GM12878 (cell line): ENCODE measurements around the gene RCAN1. TPM values are rescaled to one million over a fixed set of nuclear protein-coding genes. Genes with fewer than 3 reads are reported as not detected.
A peak's percentile ranks its signal among the peaks of the same experiment; 100 is the strongest.

ENCODE experiments used
- ATAC-seq: fragments of 200-7000 bp; cut with Tn5 transposase; 3 replicates; pipeline ENCODE4 v1.9.1; 2020; ENCODE audit warnings: mild to moderate bottlenecking, moderate library complexity
- BruUV-seq: library from RNA; stranded (reverse); fragments of 400-500 nt; replicated peaks from 2 replicates; lab custom pipeline; 2021; lab: Mats Ljungman, UMichigan
- CTCF ChIA-PET: fragments of 300-600 bp; sonication (Branson Sonifier 250); formaldehyde crosslinking; extraction: SDS; loops from one replicate; lab custom pipeline; 2021; ENCODE audit warnings: inconsistent platforms; lab: Yijun Ruan, JAX
- POLR2A ChIA-PET: fragments of 350-600 bp; formaldehyde crosslinking; extraction: SDS; loops from one replicate; lab custom pipeline; 2021; ENCODE audit warnings: inconsistent platforms; lab: Charles Lee
- RAD21 ChIA-PET: fragments of 300-600 bp; sonication (Branson Sonifier 250); formaldehyde crosslinking; loops from one replicate; lab custom pipeline; 2023; ENCODE audit warnings: antibody characterized with exemption; ENCODE audit not compliant: unreplicated experiment; lab: Charles Lee
- SMC1A ChIA-PET: fragments of 300-600 bp; sonication (Branson Sonifier 250); formaldehyde crosslinking; loops from one replicate; lab custom pipeline; 2023; ENCODE audit not compliant: unreplicated experiment, uncharacterized antibody; lab: Charles Lee
- DNase-seq: peaks from one replicate; pipeline ENCODE4 v3.0.0-alpha.2; 2011; ENCODE audit warnings: low read depth, low spot score
- FAIRE-seq: peaks from 3 replicates; lab custom pipeline; 2011; peaks lifted over from hg19 to GRCh38; lab: Jason Lieb, UNC
- H2AFZ ChIP-seq: 2 replicates; pipeline ENCODE4 v1.6.0; 2011; ENCODE audit warnings: low read depth, low read length, control low read depth; ENCODE audit not compliant: control insufficient read depth
- H3K27ac ChIP-seq: 2 replicates; pipeline ENCODE4 v1.5.1; 2011; ENCODE audit warnings: control low read depth; ENCODE audit not compliant: control insufficient read depth, insufficient read depth
- H3K27me3 ChIP-seq, 2 experiments: replicated peaks in 1 of 2; 2 replicates each; pipeline versions ENCODE4 v1.6.0 to v1.6.1; 2011; ENCODE audit warnings: low read length in 1 of 2; ENCODE audit not compliant: control insufficient read depth in 2 of 2, insufficient read depth in 2 of 2
- H3K36me3 ChIP-seq, 2 experiments: 2 replicates each; pipeline ENCODE4 v1.5.1; 2011; ENCODE audit warnings: low read length in 1 of 2; ENCODE audit not compliant: control insufficient read depth in 2 of 2, insufficient read depth in 2 of 2
- H3K4me1 ChIP-seq: 2 replicates; pipeline ENCODE4 v1.6.1; 2011; ENCODE audit warnings: mild to moderate bottlenecking, low read length, moderate library complexity, mixed read lengths; ENCODE audit not compliant: control insufficient read depth, insufficient read depth
- H3K4me2 ChIP-seq: 2 replicates; pipeline ENCODE4 v1.6.0; 2011; ENCODE audit warnings: control low read depth; ENCODE audit not compliant: control insufficient read depth, insufficient read depth
- H3K4me3 ChIP-seq: fragments of 200-600 bp; sonication (generic); 2 replicates; pipeline ENCODE4 v1.5.1; 2016
- H3K79me2 ChIP-seq: 2 replicates; pipeline ENCODE4 v1.6.0; 2011; ENCODE audit warnings: low read length; ENCODE audit not compliant: control insufficient read depth, insufficient read depth
- H3K9ac ChIP-seq: 2 replicates; pipeline ENCODE4 v1.8.0; 2011; ENCODE audit warnings: low read length, control low read depth, mixed read lengths; ENCODE audit not compliant: control insufficient read depth, insufficient read depth
- H3K9me3 ChIP-seq: replicated peaks from 3 replicates; pipeline ENCODE4 v1.5.1; 2011; ENCODE audit warnings: mild to moderate bottlenecking, low read length; ENCODE audit not compliant: control insufficient read depth, insufficient read depth
- H4K20me1 ChIP-seq: 2 replicates; pipeline ENCODE4 v1.6.0; 2011; ENCODE audit not compliant: control insufficient read depth, insufficient read depth
- ATF7 ChIP-seq: fragments of 450-650 bp; IDR thresholded peaks from 2 replicates; pipeline ENCODE4 v1.6.1; 2016; ENCODE audit warnings: low read depth, mild to moderate bottlenecking
- CHD4 ChIP-seq: fragments of 200-600 bp; sonication (generic); IDR thresholded peaks from 2 replicates; pipeline ENCODE4 v1.6.1; 2016; ENCODE audit warnings: mild to moderate bottlenecking
- E4F1 ChIP-seq: fragments of 450-650 bp; IDR thresholded peaks from 2 replicates; pipeline ENCODE4 v1.6.1; 2018; ENCODE audit warnings: borderline replicate concordance, mild to moderate bottlenecking; ENCODE audit not compliant: partially characterized antibody
- EP300 ChIP-seq, 2 experiments: fragments of 150-350 bp in 1 of 2; IDR thresholded peaks; 2 replicates each; pipeline ENCODE4 v1.6.1; 2011 to 2012; ENCODE audit warnings: low read depth in 2 of 2, low read length in 2 of 2, borderline replicate concordance in 1 of 2, improper control_type of control experiment in 1 of 2, inconsistent platforms in 1 of 2; ENCODE audit not compliant: control insufficient read depth in 1 of 2
- EZH2 ChIP-seq: IDR thresholded peaks from 2 replicates; pipeline ENCODE4 v1.6.1; 2012; ENCODE audit warnings: low read depth, mild to moderate bottlenecking, control low read depth, inconsistent platforms, low read length, borderline replicate concordance; ENCODE audit not compliant: control insufficient read depth
- FOXK2 ChIP-seq: fragments of 450-650 bp; IDR thresholded peaks from 2 replicates; pipeline ENCODE4 v1.6.1; 2017; ENCODE audit warnings: mild to moderate bottlenecking, moderate library complexity
- IRF4 ChIP-seq: IDR thresholded peaks from 2 replicates; pipeline ENCODE4 v1.6.1; 2011; ENCODE audit warnings: low read depth, low read length
- NFXL1 ChIP-seq: fragments of 450-650 bp; IDR thresholded peaks from 2 replicates; pipeline ENCODE4 v1.6.1; 2017; ENCODE audit warnings: antibody characterized with exemption, mild to moderate bottlenecking, borderline replicate concordance
- PBX3 ChIP-seq: IDR thresholded peaks from 2 replicates; pipeline ENCODE4 v1.6.1; 2011; ENCODE audit warnings: mild to moderate bottlenecking, low read depth, low read length, moderate library complexity; ENCODE audit not compliant: insufficient replicate concordance
- SMAD5 ChIP-seq: IDR thresholded peaks from 2 replicates; pipeline ENCODE4 v1.6.1; 2016; ENCODE audit warnings: antibody characterized with exemption, low read depth
- TCF7 ChIP-seq: IDR thresholded peaks from 2 replicates; pipeline ENCODE4 v1.6.1; 2014; ENCODE audit warnings: antibody characterized with exemption, borderline replicate concordance
- YBX1 ChIP-seq: fragments of 450-650 bp; IDR thresholded peaks from 2 replicates; pipeline ENCODE4 v1.6.1; 2016; ENCODE audit warnings: antibody characterized with exemption
- YY1 ChIP-seq: IDR thresholded peaks from 2 replicates; pipeline ENCODE4 v1.6.1; 2011; ENCODE audit warnings: low read depth, mild to moderate bottlenecking, low read length
- ZBTB33 ChIP-seq: fragments of 450-650 bp; IDR thresholded peaks from 2 replicates; pipeline ENCODE4 v1.6.1; 2017; ENCODE audit warnings: mild to moderate bottlenecking
- ZBTB4 ChIP-seq: fragments of 450-650 bp; formaldehyde crosslinking; IDR thresholded peaks from 2 replicates; pipeline ENCODE4 v1.4.0; 2022; ENCODE audit warnings: mild to moderate bottlenecking, moderate library complexity
- WGBS: methylation state at CpG from one replicate; pipeline ENCODE4 v1.1.6; 2016; ENCODE audit warnings: low lambda C conversion rate; ENCODE audit not compliant: insufficient replicate concordance, insufficient coverage; ENCODE audit errors: missing lambda C conversion rate; 5-methylcytosine and 5-hydroxymethylcytosine counted together
- in situ Hi-C: fragments of 300-500 bp; cut with MboI; formaldehyde crosslinking; loops from 9 replicates; pipeline ENCODE4 v1.14.3; 2018; ENCODE audit warnings: mixed read lengths
- intact Hi-C: fragments of 100-400 bp; cut with micrococcal nuclease; formaldehyde crosslinking; loops from one replicate; pipeline ENCODE4 v1.14.2; 2022; ENCODE audit not compliant: unreplicated experiment
- polyA plus RNA-seq, 11 experiments: library from polyadenylated mRNA; depleted of rRNA in 4 of 11; unstranded in 6 of 11; stranded (reverse) in 5 of 11; fragments of >200 nt; fragmentation: Nextera tagmentation in 4 of 11; fragmentation: Illumina TruSeq in 1 of 11; extraction: Ambion mirVana in 4 of 11; extraction: Trizol in 1 of 11; gene quantifications; 1 replicate in 1 of 11; 2 replicates in 10 of 11; pipeline versions ENCODE4 v1.2.1 to v1.2.3, GENCODE V29; 2011 to 2016; ENCODE audit warnings: inconsistent platforms in 2 of 11, missing spikeins in 2 of 11, low read depth in 1 of 11
- total RNA-seq, 4 experiments: library from RNA; depleted of rRNA in 3 of 4; stranded (reverse); fragments of >200 nt in 3 of 4; fragmentation: Illumina TruSeq in 1 of 4; extraction: Trizol in 1 of 4; gene quantifications; 2 replicates each; pipeline versions ENCODE4 v1.2.1 to v1.2.3, GENCODE V29; 2013 to 2021

The RCAN1 gene
- total and polyA plus RNA-seq, 10 of the 15 experiments (the other 5 are each of a cell fraction or from before 2014, with no cell fraction given) = 2.8 to 12.9 (median 10.5) TPM

GRCh38 chr21:34639250-34639649, 24.3 kb upstream of the RCAN1 start:
- peaks cover 60% of the 10 kb centered on the region for H3K4me1 ChIP-seq
- no peaks in the 10 kb centered on the region for H3K36me3 ChIP-seq
- no peak overlapping the region for H3K9ac ChIP-seq
- peak overlapping the region; percentile 97 for H3K27ac ChIP-seq
- ATAC-seq = peak; percentile 13
- no peaks in the 10 kb centered on the region for H4K20me1 ChIP-seq
- in situ Hi-C loops (loop anchor here (5.0 kb wide), 1 partner anchor 52 kb away; no protein-coding TSS in a partner anchor), intact Hi-C loops (no loop called here)
- ChIA-PET SMC1A (interaction anchor here (1.1 to 6.0 kb wide), 3 partner anchors 10 to 36 kb away, joined by 3 to 24 read pairs (median 8); partner anchors contain the start of gene CLIC6), CTCF (interaction anchor here (0.7 to 1.4 kb wide), 3 partner anchors 9 to 34 kb away, joined by 3 to 4 read pairs (median 3); no protein-coding TSS in a partner anchor), RAD21 (interaction anchor here (1.6 to 2.1 kb wide), 2 partner anchors 29 to 53 kb away, joined by 4 to 7 read pairs; no protein-coding TSS in a partner anchor), POLR2A (interaction anchor here (1.2 kb wide), 1 partner anchor 10 kb away, joined by 3 read pairs; no protein-coding TSS in a partner anchor)
- H3K27me3 ChIP-seq = no peaks in the 10 kb centered on the region
- DNase-seq = peak; percentile 60
- no peak for FAIRE-seq
- no TSS peak for BruUV-seq
- no peak overlapping the region for H3K4me3 ChIP-seq
- no peak overlapping the region; the same call in 1 of the 2 replicates for H3K4me2 ChIP-seq
- H2AFZ ChIP-seq = peak overlapping the region; percentile 31
- WGBS = 29% methylated on average over 1 of the region's 1 CpG
- H3K9me3 ChIP-seq = no peaks in the 10 kb centered on the region; the same call in 2 of the 3 replicates
- H3K79me2 ChIP-seq = no peaks in the 10 kb centered on the region
- TF ChIP-seq SMAD5 = no peak
- no peak for TF ChIP-seq E4F1
- TF ChIP-seq PBX3 = no peak
- TF ChIP-seq TCF7 = no peak
- no peak for TF ChIP-seq FOXK2
- no peak for TF ChIP-seq EP300 (IDR thresholded peaks at IDR 0.05; ENCODE audit: borderline replicate concordance in 1 of 2, control insufficient read depth in 1 of 2, low read depth in 2 of 2, low read length in 2 of 2)
- TF ChIP-seq NFXL1 = no peak
- TF ChIP-seq ATF7 = no peak
- TF ChIP-seq EZH2 = no peak
- no peak for TF ChIP-seq ZBTB4 (CRISPR knock-in tag)
- no peak for TF ChIP-seq YBX1
- no peak for TF ChIP-seq ZBTB33
- peak; percentile 66; the same call in 1 of the 2 replicates for TF ChIP-seq IRF4
- no peak for TF ChIP-seq YY1
- TF ChIP-seq CHD4 = no peak
